Coronary artery (tissue), 2 donors: ENCODE results near the gene GUCD1.
A peak's percentile ranks its signal among the peaks of the same experiment; 100 is the strongest.

Experiments
- DNase-seq: peaks from one replicate; pipeline ENCODE4 v3.0.0-alpha.2; 2017; ENCODE audit warnings: low spot score
- H3K27ac ChIP-seq, 2 donors: fragments of 200-600 bp; sonication (generic); one replicate each; pipeline ENCODE4 v1.5.1; 2016 to 2019
- H3K4me3 ChIP-seq: fragments of 200-600 bp; sonication (generic); 2 replicates; pipeline ENCODE4 v1.5.1; 2016; ENCODE audit warnings: mild to moderate bottlenecking, moderate library complexity
- TF ChIP-seq, protein P1 (sequence below): fragments of 200-600 bp; sonication (generic); IDR thresholded peaks from one replicate; pipeline ENCODE4 v1.5.1; 2019; ENCODE audit warnings: antibody characterized with exemption

The GUCD1 gene

DNA sequence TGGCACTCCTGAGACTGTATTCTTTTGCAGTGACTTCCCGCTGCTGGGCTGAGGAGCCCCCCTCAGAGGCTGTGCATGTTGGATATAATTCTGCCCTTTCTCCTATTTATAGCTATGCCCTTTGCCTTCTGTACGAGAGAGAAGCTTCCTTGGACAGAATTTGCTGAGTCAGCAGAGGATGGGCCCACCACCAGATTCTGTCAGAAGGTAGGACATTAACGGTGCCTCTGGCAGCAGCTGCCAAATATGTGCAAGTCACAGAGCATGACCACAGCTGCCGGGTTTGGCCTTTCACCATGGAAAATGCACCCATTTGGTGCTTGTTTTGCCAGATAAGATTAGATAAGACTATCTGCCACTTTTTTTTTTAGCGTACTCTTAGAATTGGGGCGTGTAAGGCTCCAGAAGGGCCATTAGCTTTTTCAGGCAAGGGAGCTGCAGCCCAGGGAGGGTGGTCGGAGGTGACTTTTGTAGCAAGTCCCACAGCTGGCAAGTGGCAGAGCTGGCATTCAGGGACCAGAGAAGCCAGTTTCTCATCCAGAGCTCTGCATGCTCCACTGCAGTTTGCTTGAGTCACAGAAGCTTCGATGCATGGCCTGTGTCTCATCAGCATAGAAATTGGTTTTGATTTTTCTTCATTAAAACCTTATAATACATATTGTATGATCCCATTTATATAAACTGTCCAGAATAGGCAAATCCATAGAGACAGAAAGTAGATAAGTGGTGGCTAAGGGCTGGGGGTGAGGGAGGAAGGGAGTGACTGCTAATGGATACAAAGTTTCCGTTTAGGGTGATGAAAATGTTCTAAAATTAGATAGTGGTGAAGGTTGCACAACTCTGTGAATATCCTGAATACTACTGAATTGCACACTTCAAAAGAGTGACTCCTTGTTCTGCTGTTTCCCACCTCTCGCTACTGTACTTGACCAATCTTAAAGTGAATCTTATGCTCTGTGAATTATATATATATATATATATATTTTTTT is 44.0 kb downstream of the GUCD1 start:
- H3K27ac ChIP-seq, result peak overlapping the region; percentile 9 to 76
- peak overlapping the region; percentile 2 for H3K4me3 ChIP-seq
- TF ChIP-seq, protein P1, sequence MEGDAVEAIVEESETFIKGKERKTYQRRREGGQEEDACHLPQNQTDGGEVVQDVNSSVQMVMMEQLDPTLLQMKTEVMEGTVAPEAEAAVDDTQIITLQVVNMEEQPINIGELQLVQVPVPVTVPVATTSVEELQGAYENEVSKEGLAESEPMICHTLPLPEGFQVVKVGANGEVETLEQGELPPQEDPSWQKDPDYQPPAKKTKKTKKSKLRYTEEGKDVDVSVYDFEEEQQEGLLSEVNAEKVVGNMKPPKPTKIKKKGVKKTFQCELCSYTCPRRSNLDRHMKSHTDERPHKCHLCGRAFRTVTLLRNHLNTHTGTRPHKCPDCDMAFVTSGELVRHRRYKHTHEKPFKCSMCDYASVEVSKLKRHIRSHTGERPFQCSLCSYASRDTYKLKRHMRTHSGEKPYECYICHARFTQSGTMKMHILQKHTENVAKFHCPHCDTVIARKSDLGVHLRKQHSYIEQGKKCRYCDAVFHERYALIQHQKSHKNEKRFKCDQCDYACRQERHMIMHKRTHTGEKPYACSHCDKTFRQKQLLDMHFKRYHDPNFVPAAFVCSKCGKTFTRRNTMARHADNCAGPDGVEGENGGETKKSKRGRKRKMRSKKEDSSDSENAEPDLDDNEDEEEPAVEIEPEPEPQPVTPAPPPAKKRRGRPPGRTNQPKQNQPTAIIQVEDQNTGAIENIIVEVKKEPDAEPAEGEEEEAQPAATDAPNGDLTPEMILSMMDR, result no peak
- DNase-seq, result no peak

DNA sequence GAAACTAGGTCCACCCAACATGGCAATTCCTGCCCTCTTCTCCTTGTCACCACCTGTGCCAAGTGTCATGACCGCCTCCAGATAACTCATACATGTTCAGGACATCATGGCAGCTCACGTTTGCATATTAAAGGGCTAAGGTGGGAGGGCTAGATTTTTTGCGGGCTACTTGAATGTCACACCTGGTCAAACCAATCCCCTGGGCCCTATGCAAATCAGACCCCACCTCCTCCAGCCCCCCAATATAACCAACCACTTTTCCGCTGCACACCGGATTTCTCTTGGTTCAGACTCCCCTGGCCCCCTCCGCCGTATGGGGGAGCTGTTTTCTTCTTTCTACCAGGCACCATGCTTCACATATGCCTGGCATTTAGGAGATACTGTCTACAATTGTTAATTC is 47.2 kb downstream of the GUCD1 start:
- DNase-seq, result no peak
- TF ChIP-seq, protein P1, result no peak
- no peak overlapping the region for H3K27ac ChIP-seq
- no peak overlapping the region for H3K4me3 ChIP-seq

DNA sequence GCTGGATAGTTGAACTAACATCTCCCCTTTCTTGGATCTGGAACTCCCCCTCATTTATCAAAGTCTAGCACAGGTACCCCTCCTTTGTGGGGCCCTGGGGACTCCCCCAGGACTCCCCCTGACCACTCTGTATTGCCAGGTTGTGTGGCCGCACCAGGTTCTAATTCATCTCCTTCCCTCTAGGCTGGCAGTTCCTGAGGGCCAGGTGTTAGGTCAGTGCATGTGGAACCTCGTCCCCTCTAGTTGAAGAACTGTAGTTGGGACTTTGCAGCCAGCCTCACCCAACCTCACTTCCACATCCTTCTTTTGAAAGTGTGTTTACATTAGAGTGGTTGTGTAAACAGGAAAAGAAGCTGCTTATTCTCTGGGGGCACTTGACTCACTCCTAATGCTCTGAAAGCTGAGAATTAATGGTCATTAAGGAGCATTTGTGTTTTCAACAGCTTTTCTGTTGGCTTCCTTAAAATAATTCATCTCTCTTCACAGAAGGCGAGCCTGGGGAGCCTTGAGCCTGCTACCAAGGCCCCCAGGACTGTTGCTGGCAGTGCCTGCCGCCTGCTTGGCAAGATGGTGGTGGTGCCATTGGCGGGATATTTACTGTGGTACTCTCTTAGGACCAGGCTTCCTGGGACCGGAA is 48.0 kb downstream of the GUCD1 start:
- H3K27ac ChIP-seq, result no peak overlapping the region
- TF ChIP-seq, protein P1, result no peak
- H3K4me3 ChIP-seq, result no peak overlapping the region
- DNase-seq, result no peak

DNA sequence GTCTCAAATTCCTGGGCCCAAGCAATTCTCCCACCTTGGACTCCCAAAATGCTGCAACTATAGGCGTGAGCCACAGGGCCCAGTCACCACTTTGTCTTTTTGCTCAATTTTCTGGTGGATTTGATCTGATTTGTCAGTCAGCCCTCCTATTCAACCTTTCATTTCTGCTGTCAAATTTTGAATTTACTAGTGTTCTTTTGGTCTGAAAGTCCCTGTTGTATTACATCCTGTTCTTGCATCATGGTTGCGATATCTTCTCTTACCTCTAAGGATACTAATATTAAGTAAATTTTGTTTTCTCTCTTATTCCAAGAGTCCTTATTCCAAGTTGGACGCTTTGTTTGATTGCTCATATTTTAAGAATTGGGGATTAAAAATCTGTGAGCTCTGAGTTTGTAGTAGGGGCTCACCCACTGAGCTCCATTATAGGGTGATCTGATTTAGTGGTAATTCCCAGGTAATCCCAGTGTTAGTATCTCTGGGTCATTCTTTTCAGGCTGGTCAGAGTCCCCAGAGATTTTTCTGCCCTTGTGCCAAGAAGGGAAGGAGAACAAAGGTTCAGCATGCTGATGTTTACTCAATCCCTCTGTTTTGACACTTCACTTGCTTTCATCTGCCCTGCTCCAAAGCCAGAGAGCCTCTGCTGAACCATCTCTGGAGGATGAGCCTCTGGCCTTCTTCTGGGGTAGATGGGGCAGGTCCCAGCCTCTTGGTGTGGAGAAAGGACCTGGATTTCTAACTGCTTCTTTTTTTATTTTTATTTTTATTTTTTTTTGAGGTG is 49.8 kb downstream of the GUCD1 start:
- TF ChIP-seq, protein P1, result no peak
- H3K27ac ChIP-seq, result no peak overlapping the region
- DNase-seq, result no peak
- no peak overlapping the region for H3K4me3 ChIP-seq

DNA sequence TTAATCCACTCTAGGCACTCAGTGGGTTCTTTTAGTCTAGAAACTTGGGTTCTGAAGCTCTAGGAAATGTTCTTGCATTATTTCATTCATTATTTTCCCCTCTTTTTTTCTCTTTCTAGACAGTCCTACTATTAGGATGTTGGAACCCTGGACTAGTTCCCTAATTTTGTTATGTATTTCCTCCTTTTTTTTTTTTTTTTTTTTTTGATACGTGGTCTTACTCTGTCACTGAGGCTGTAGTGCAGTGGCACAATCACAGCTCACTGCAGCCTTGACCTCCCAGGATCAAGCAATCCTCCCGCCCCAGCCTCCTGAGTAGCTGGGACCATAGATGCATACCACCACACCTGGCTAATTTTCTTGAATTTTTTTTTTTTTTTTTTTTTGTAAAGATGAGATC is 50.4 kb downstream of the GUCD1 start:
- DNase-seq, result no peak
- no peak overlapping the region for H3K27ac ChIP-seq

DNA sequence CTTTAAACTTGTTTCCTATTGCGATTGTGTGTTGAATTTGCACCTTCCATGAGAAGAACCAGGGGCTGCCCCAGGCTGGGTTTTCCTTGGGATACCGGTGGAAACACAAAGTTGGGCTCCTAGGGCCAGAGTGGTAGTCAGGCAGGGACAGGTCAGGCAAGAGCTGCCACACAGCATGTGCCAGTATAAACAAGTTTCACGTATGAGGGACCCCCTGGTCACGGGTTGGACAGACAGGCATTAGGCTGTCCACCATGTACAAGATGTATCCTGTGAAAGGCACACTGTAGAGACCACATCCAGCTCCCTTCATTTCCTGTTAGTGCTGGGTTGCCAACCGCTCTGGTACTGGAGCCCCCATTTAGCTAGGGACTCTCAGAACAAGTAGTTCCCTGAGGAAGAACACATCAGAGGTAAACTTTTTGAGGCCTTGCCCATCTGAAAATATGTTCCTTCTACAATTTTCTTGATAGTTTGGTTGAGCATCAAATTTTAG is 51.0 kb downstream of the GUCD1 start:
- Histone ChIP-seq H3K4me3 (no peak overlapping the region), H3K27ac (no peak overlapping the region)
- TF ChIP-seq, protein P1, result no peak
- DNase-seq, result no peak

More for the DNA sequence above, 50.4 kb downstream of the GUCD1 start:
- TF ChIP-seq, protein P1, result no peak
- H3K4me3 ChIP-seq, result no peak overlapping the region
